RWPE1 (cell line): ENCODE measurements around the gene KRTAP2-2.
"Not testable (repeated sequence)": the region's sequence is repeated elsewhere in the genome, so short reads cannot be mapped to it uniquely, and the experiment has no call there.

Experiments used
- CTCF ChIA-PET: fragments of 350-600 bp; sonication (Branson Sonifier 250); formaldehyde crosslinking; extraction: SDS; loops from one replicate; lab custom pipeline; 2021; lab: Yijun Ruan, JAX
- POLR2A ChIA-PET: fragments of 400-600 bp; formaldehyde crosslinking; extraction: SDS; loops from one replicate; lab custom pipeline; 2020; ENCODE audit warnings: antibody characterized with exemption; ENCODE audit not compliant: low non-redundant PET; lab: Yijun Ruan, JAX
- DNase-seq: peaks from one replicate; pipeline ENCODE4 v3.0.0; 2012; ENCODE audit warnings: low spot score
- H3K27ac ChIP-seq: fragments of 450-650 bp; 2 replicates; pipeline ENCODE4 v1.5.1; 2017
- TF ChIP-seq, protein P1 (sequence below): fragments of 450-650 bp; conservative IDR thresholded peaks from 2 replicates; pipeline ENCODE4 v1.5.1; 2017; ENCODE audit warnings: low read depth, mild to moderate bottlenecking

The KRTAP2-2 gene, protein sequence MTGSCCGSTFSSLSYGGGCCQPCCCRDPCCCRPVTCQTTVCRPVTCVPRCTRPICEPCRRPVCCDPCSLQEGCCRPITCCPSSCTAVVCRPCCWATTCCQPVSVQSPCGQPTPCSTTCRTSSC

DNA sequence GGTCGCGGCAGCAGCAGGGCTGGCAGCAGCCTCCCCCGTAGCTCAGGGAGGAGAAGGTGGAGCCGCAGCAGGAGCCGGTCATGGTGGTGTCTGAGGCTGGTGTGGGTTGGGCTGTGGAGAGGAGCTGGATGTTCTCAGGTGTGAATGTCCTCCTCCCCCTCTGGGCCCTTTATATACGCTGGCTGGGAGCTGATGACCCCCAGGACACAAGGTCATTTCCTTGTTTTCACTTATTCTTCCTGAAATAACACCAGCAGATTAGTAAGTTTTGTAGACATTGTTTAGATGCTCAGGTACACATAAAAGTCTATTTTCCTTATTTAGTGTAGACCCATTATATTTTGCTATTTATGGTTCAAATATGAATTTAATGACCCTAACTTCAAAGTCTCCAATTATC is at the start of gene KRTAP2-2:
Gene KRTAP2-2, minus strand, starts transcription at position 101 of the 400 bp plus-strand sequence. Its CDS starts 19 bp downstream, at position 82.
- POLR2A ChIA-PET, DNase-seq, CTCF ChIA-PET, H3K27ac ChIP-seq: not testable (repeated sequence)

DNA sequence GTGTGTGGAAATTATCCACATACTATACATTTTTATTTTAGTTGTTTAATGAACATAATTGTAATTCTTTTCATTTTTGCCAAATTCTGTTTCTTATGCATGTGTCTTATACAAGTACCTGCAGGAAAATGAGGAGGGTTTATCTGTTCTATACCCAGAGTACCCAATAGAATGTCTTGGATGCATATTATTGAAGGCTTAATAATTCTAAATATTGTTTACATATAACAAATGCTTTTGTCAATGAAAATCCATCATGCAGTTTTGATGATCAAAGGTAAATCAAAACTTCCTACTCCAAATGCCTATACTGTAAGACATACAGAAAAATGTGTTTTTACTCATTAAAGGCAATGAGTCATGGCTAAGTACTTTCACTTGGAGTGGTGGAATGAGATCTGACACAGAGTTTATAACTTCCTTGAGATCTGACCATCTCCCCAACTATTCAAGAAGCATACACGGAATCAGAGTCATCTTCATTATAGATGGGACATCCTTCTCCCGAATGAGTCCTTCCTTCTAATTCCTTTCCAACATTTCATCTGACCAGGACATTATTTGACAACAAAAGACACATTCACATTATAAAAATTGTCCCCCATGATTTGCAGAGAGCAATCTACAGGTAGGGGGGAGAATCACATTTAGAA is 49.5 kb upstream of the KRTAP2-2 start:
- CTCF ChIA-PET, H3K27ac ChIP-seq: not testable (repeated sequence)

DNA sequence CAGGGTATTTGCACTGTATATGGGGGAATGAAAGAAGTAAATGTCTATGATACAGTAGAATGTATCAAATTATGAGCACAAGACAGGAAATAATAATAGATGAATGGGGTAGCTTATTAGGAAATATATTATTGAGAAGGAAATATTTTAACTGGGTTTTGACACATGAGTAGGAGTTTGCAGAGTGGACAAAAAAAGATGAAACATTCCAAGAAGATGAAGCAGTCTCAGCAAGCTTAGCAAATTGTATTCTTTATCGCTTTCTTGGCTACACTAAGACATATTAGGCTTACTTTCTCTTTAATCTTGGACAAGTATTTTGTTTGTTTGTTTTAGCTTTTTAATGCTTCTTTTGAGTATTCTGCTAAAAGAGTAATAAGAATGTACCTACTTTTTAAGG is 48.9 kb upstream of the KRTAP2-2 start:
- ChIA-PET CTCF (no interaction called here), POLR2A (no interaction called here)
- no peak overlapping the region for H3K27ac ChIP-seq
- no peak for DNase-seq
- TF ChIP-seq, protein P1, sequence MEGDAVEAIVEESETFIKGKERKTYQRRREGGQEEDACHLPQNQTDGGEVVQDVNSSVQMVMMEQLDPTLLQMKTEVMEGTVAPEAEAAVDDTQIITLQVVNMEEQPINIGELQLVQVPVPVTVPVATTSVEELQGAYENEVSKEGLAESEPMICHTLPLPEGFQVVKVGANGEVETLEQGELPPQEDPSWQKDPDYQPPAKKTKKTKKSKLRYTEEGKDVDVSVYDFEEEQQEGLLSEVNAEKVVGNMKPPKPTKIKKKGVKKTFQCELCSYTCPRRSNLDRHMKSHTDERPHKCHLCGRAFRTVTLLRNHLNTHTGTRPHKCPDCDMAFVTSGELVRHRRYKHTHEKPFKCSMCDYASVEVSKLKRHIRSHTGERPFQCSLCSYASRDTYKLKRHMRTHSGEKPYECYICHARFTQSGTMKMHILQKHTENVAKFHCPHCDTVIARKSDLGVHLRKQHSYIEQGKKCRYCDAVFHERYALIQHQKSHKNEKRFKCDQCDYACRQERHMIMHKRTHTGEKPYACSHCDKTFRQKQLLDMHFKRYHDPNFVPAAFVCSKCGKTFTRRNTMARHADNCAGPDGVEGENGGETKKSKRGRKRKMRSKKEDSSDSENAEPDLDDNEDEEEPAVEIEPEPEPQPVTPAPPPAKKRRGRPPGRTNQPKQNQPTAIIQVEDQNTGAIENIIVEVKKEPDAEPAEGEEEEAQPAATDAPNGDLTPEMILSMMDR: no peak

More for the DNA sequence above, 49.5 kb upstream of the KRTAP2-2 start:
- DNase-seq, POLR2A ChIA-PET: not testable (repeated sequence)

DNA sequence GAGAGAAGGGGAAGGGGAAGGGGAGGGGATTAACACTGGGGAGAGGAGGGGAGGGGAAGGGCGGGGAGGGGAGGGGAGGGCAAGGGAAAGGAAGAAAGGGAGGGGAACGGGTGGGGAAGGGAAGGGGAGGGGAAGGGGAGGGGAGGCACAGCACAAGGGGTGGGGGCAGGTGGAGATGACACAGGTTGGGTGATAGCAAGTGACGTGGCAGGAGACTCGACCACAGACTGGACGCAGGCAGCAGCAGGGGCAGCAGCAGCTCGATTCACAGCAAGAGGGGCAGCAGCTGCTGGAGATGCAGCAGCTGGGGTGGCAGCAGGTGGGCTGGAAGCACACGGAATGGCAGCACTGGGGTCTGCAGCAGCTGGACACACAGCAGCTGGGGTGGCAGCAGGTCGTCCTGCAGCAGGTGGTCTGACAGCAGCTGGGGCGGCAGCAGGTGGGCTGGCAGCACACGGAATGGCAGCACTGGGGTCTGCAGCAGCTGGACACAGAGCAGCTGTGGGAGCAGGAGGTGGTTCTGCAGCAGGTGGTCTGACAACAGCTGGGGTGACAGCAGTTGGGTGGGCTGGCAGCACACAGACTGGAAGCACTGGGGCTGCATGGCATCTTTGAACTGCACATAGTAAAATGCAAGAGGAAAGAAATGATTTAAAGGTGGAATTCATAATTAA is 46.7 kb upstream of the KRTAP2-2 start, which contains the start of gene KRTAP4-16:
Gene KRTAP4-16, minus strand, starts transcription at position 624 of the 674 bp plus-strand sequence. Its CDS starts 0 bp downstream, at position 624.
- CTCF ChIA-PET: no interaction called here
- POLR2A ChIA-PET: no interaction called here
- TF ChIP-seq, protein P1: no peak
- DNase-seq: no peak
- H3K27ac ChIP-seq: no peak within 1 kb of the TSS

DNA sequence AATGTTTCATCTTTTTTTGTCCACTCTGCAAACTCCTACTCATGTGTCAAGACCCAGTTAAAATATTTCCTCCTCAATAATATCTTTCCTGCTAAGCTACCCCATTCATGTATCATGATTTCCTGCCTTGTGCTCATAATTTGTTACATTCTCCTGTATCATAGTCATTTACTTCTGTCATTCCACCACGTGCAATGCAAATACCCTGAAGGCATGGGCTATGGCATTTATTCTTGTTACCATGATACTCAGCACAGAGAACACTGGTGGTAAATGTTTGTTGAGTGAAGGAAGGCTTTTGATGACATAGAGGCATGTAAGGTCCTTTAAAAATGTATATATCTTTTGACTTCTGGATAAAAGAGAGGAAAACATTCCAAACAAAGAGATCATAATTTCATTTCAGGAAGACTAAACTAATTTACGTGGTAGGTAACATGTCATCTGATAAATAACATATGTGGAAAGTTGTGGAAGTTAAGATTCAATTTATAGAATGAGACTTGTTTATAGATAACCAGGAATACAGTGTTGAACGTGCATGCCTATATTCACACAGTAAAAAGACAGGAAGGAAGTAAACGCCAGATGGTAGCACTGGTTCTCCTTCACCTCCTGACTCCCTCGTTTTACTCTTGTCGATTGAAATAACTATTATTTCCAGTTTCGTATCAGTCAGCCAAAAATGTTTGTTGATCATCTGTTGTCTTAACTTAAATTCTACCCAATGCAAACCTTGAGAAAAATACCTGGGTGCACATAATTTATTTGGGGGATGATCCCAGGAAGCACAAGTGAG is 44.9 kb upstream of the KRTAP2-2 start:
- POLR2A ChIA-PET: interaction anchor here (0.6 kb wide), 1 partner anchor 157 kb away, joined by 3 read pairs; no protein-coding TSS in a partner anchor
- CTCF ChIA-PET, H3K27ac ChIP-seq: not testable (repeated sequence)
- peak; percentile 46 for DNase-seq

DNA sequence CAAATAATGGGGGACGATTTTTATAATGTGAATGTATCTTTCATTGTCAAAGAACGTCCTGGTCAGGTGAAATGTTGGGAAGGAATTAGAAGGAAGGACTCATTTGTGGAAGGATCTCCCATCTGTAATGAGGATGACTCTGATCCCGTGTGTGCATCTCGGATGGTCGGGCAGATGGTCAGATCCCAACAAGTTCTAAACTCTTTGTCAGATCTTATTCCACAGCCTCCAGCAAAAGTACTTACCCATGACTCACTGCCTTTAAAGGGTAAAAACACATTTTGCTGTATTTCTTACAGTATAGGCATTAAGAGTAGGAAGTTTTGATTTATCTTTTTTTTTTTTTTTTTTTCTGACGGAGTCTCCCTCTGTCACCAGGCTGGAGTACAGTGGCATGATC is 43.5 kb upstream of the KRTAP2-2 start:
- TF ChIP-seq, protein P1: no peak
- peak overlapping the region; percentile 53; the same call in 1 of the 2 replicates for H3K27ac ChIP-seq
- ChIA-PET CTCF (no interaction called here), POLR2A (no interaction called here)
- DNase-seq: peak; percentile 23

DNA sequence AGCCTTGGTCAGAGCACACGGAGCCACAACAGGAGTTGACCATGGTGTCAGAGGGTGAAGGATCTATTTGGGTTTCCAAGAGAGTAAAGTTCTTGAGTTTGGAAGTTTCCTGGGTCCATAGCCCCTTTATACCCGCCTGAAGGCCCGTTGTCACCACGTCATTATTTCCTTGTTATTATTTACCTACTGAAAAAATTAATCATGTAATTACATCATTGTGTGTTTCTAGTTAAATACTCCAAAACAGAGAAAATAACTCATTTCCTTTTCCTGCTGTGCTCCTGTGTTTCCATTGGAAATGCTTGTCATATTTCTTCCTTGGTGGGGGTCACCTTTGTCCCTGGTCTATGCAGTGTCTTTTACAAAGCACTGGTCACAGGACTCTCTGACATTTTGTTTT is 43.0 kb upstream of the KRTAP2-2 start, which contains the start of gene KRTAP4-8:
Gene KRTAP4-8, minus strand, starts transcription at position 101 of the 400 bp plus-strand sequence. Its CDS starts 58 bp downstream, at position 43.
- POLR2A ChIA-PET: no interaction called here

More for the DNA sequence above, 43.0 kb upstream of the KRTAP2-2 start, which contains the start of gene KRTAP4-8:
- TF ChIP-seq, protein P1: no peak
- H3K27ac ChIP-seq: peak within 1 kb of the TSS; percentile 53; the same call in 1 of the 2 replicates
- DNase-seq: no peak
- CTCF ChIA-PET: no interaction called here
